ENCODE results near the gene MAD1L1. TPM values are rescaled to one million over a fixed set of nuclear protein-coding genes. Genes with fewer than 3 reads are reported as not detected.

MAD1L1 gene
- total and polyA plus RNA-seq, 2 of the 13 experiments (the other 11 are each of a cell fraction or from before 2014, with no cell fraction given) = 17.4 to 64.7 TPM

DNA sequence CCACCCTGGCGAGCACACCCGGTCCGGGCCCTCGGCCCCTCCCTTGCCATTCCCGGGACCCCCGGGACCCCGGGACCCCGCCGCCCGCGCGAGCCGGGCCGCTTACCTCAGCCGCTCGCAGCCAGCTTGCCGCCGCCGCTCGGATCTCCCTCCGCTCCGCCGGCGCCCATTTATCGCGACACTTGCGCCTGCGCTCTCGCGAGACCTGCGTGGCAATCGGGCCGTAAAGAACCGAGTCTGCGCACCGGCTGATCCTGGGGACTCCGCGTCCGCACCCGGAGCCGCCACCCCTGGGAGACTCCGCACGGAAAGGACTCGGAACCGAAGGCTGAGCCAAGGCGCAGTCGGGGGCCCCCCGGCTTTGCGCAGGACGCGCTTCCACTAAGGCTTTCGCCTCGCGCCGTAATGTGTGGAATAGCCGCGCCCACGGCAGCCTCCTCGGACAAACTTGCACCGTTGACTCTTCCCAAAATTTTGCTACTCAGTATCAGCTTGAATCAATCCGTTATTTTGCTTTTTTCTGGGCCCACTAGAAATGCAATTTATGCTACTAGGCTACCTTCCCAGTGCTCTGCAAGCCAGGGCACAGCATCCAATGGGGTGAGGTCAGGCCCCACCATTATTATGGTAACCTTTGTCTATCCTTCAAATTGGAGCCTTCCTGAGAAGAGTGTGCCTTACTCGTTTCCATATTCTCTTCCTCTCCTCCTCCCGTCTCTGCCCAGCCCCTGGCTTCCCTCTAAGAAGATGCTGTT is at the start of gene MAD1L1 (continued):
- TF ChIP-seq ZNF772 (CRISPR knock-in tag; IDR thresholded peaks at IDR 0.05) = peak; percentile 80; the same call in 1 of the 2 replicates
- TF ChIP-seq ZNF513 (CRISPR knock-in tag; conservative IDR thresholded peaks at IDR 0.05) = no peak
- TF ChIP-seq MEF2D (CRISPR knock-in tag; IDR thresholded peaks at IDR 0.05) = peak; percentile 59; the same call in 1 of the 2 replicates
- no peak for TF ChIP-seq SP140L (CRISPR knock-in tag; IDR thresholded peaks at IDR 0.05; ENCODE audit: borderline replicate concordance)
- TF ChIP-seq, protein P1, sequence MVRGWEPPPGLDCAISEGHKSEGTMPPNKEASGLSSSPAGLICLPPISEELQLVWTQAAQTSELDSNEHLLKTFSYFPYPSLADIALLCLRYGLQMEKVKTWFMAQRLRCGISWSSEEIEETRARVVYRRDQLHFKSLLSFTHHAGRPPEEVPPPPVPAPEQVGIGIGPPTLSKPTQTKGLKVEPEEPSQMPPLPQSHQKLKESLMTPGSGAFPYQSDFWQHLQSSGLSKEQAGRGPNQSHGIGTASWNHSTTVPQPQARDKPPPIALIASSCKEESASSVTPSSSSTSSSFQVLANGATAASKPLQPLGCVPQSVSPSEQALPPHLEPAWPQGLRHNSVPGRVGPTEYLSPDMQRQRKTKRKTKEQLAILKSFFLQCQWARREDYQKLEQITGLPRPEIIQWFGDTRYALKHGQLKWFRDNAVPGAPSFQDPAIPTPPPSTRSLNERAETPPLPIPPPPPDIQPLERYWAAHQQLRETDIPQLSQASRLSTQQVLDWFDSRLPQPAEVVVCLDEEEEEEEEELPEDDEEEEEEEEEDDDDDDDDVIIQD (CRISPR knock-in tag; IDR thresholded peaks at IDR 0.05; ENCODE audit: low read depth) = no peak
- TF ChIP-seq LCORL (IDR thresholded peaks at IDR 0.05) = no peak
- no peak; the same call in 1 of the 2 replicates for TF ChIP-seq LCORL (CRISPR knock-in tag; IDR thresholded peaks at IDR 0.05)
- no peak for TF ChIP-seq KDM3A (CRISPR knock-in tag; IDR thresholded peaks at IDR 0.05; ENCODE audit: low read depth)
- no peak; the same call in 1 of the 2 replicates for TF ChIP-seq ZNF329 (CRISPR knock-in tag; IDR thresholded peaks at IDR 0.05; ENCODE audit: low read depth)
- no peak for TF ChIP-seq MYNN (CRISPR knock-in tag; IDR thresholded peaks at IDR 0.05; ENCODE audit: low read depth)
- TF ChIP-seq, protein P2, sequence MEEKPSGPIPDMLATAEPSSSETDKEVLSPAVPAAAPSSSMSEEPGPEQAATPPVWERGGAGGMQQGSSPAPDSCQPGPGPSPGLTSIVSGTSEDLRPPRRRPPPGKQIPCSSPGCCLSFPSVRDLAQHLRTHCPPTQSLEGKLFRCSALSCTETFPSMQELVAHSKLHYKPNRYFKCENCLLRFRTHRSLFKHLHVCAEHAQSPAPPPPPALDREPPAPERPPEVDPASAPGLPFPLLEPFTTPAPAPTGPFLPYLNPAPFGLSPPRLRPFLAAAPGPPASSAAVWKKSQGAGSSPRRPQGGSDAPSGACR (CRISPR knock-in tag; IDR thresholded peaks at IDR 0.05) = no peak
- 0 out of 2 replicates have a peak, but pooled peaks have one; percentile 16 for TF ChIP-seq FOXA3 (CRISPR knock-in tag; IDR thresholded peaks at IDR 0.05)
- TF ChIP-seq NCOA5 (CRISPR knock-in tag; IDR thresholded peaks at IDR 0.05) = no peak; the same call in 1 of the 2 replicates
- TF ChIP-seq ZNF101 (CRISPR knock-in tag; IDR thresholded peaks at IDR 0.05; ENCODE audit: borderline replicate concordance, low read depth) = no peak
- TF ChIP-seq ZKSCAN1 (IDR thresholded peaks at IDR 0.05; ENCODE audit: low read length) = no peak
- TF ChIP-seq THYN1 (CRISPR knock-in tag; IDR thresholded peaks at IDR 0.05; ENCODE audit: borderline replicate concordance, low read depth) = no peak
- peak; percentile 91 for TF ChIP-seq GATAD1 (CRISPR knock-in tag; IDR thresholded peaks at IDR 0.05)
- no peak for TF ChIP-seq U2AF1 (optimal IDR thresholded peaks at IDR 0.05; ENCODE audit: low read depth, low read length)
- no peak for TF ChIP-seq ZNF646 (CRISPR knock-in tag; IDR thresholded peaks at IDR 0.05)

Data from HepG2 (cell line).